Cardiac muscle cell (in vitro differentiated cells and primary cell): Measurements from ENCODE around the gene MTTP. TPM values are rescaled to one million over a fixed set of nuclear protein-coding genes. Genes with fewer than 3 reads are reported as not detected.
A peak's percentile ranks its signal among the peaks of the same experiment; 100 is the strongest.

Experiments
- DNase-seq, 2 donors: peaks; one replicate each; pipeline versions ENCODE4 v3.0.0 to v3.0.0-alpha.2; 2010 to 2017; ENCODE audit warnings: low read depth in 1 of 2, low spot score in 1 of 2
- H3K27ac ChIP-seq: fragments of 200-600 bp; sonication (generic); 2 replicates; pipeline ENCODE4 v1.5.1; 2016
- H3K27me3 ChIP-seq: fragments of 200-600 bp; sonication (generic); 2 replicates; pipeline ENCODE4 v1.6.0; 2016; ENCODE audit warnings: control low read depth
- H3K36me3 ChIP-seq: fragments of 200-600 bp; sonication (generic); 2 replicates; pipeline ENCODE4 v1.5.1; 2016; ENCODE audit warnings: control low read depth
- H3K4me1 ChIP-seq: fragments of 200-600 bp; sonication (generic); 2 replicates; pipeline ENCODE4 v1.8.1; 2017; ENCODE audit warnings: low read depth, mild to moderate bottlenecking, mixed run types
- H3K4me3 ChIP-seq: fragments of 200-600 bp; sonication (generic); 2 replicates; pipeline ENCODE4 v1.5.1; 2016; ENCODE audit warnings: mild to moderate bottlenecking
- H3K9me3 ChIP-seq: fragments of 200-600 bp; sonication (generic); 2 replicates; pipeline ENCODE4 v1.5.1; 2017; ENCODE audit warnings: low read depth, mild to moderate bottlenecking, control low read depth
- CTCF ChIP-seq: IDR thresholded peaks from 2 replicates; pipeline ENCODE4 v1.5.1; 2012; ENCODE audit warnings: low read depth, mild to moderate bottlenecking, low read length
- polyA plus RNA-seq: library from polyadenylated mRNA; unstranded; fragments of >200 nt; fragmentation: Nextera tagmentation; extraction: Ambion mirVana; gene quantifications from 2 replicates; pipeline ENCODE4 v1.2.1, GENCODE V29; 2016
- total RNA-seq: library from RNA; depleted of rRNA; stranded (reverse); fragments of >200 nt; gene quantifications from 2 replicates; pipeline ENCODE4 v1.2.3, GENCODE V29; 2016

MTTP gene
- total and polyA plus RNA-seq, 2 experiments from 2014 or later, result 0.69 to 2.1 TPM

GRCh38 chr4:99622341-99622740, 47.7 kb downstream of the MTTP start:
- Histone ChIP-seq H3K36me3 (no peaks in the 10 kb centered on the region), H3K9me3 (no peaks in the 10 kb centered on the region), H3K27ac (no peak overlapping the region), H3K4me3 (no peak overlapping the region), H3K4me1 (peaks cover 8% of the 10 kb centered on the region), H3K27me3 (no peaks in the 10 kb centered on the region)
- no peak for TF ChIP-seq CTCF
- no peak for DNase-seq

GRCh38 chr4:99624141-99624719, 49.6 kb downstream of the MTTP start:
- no peak overlapping the region for H3K4me3 ChIP-seq
- H3K36me3 ChIP-seq, result no peaks in the 10 kb centered on the region
- H3K27ac ChIP-seq, result peak overlapping the region; percentile 1
- no peaks in the 10 kb centered on the region for H3K27me3 ChIP-seq
- DNase-seq, result no peak
- TF ChIP-seq CTCF, result no peak
- peaks cover 8% of the 10 kb centered on the region for H3K4me1 ChIP-seq
- no peaks in the 10 kb centered on the region for H3K9me3 ChIP-seq

GRCh38 chr4:99625369-99625768, 50.7 kb downstream of the MTTP start:
- no peak for TF ChIP-seq CTCF
- Histone ChIP-seq H3K36me3 (no peaks in the 10 kb centered on the region), H3K27me3 (no peaks in the 10 kb centered on the region), H3K27ac (peak overlapping the region; percentile 1), H3K4me3 (no peak overlapping the region), H3K4me1 (peaks cover 8% of the 10 kb centered on the region), H3K9me3 (no peaks in the 10 kb centered on the region)
- DNase-seq, result no peak

- no peak for DNase-seq
- no peak overlapping the region for H3K4me3 ChIP-seq
- peaks cover 8% of the 10 kb centered on the region for H3K4me1 ChIP-seq
- H3K9me3 ChIP-seq, result no peaks in the 10 kb centered on the region
- H3K27ac ChIP-seq, result no peak overlapping the region
- no peak for TF ChIP-seq CTCF
- H3K36me3 ChIP-seq, result no peaks in the 10 kb centered on the region
- H3K27me3 ChIP-seq, result no peaks in the 10 kb centered on the region
Observed at GRCh38 chr4:99628040-99628439, 53.4 kb downstream of the MTTP start.

GRCh38 chr4:99629962-99630554, 55.4 kb downstream of the MTTP start:
- H3K4me3 ChIP-seq, result no peak overlapping the region

More at GRCh38 chr4:99629962-99630554, 55.4 kb downstream of the MTTP start:
- no peak for TF ChIP-seq CTCF
- Histone ChIP-seq H3K36me3 (no peaks in the 10 kb centered on the region), H3K27me3 (no peaks in the 10 kb centered on the region), H3K4me1 (peaks cover 1% of the 10 kb centered on the region), H3K9me3 (no peaks in the 10 kb centered on the region), H3K27ac (no peak overlapping the region)
- no peak for DNase-seq
